ENCODE results near the gene NAA35.

The NAA35 gene

DNA sequence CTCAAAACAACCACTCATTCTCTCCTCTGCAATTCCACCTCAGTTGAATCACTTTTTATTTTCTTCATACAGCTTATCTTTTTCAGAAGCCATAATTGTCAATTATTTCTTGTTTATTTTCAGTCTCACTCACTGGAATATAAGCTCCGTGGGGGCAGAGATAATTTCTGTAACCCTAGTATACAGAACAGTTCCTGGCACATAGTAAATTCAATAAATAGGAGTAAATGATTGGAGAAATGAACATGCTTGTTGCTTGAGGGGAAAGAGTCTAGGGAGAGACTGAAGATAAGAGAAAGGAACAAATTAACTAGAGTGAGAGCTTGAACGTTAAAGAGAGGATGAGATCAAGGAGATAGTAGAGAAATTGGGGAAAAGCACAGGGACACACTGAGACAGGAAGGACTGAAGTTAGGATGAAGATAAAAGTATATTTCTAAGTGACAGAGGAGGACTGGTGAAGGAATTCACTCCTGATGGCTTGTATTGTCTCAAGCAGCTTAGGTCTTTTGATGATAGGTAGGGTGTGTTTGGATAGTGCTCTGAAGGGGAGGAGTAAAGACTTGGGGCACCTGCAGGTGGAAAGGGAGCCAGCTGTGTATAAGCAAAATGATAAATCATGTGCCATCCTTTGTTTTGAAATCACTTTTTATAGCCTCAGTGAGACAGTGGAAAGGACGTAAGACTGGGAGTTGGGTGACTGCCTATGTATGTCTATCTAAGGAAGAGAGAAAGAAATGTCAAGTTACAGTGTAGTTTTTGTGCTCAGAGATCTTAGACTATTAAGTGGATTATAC lies 2.2 kb downstream of the NAA35 start:
- DNase-seq (ENCODE audit: low spot score), result no peak
- in situ Hi-C loops (cut with MboI; ENCODE audit: low sequenced_read_pairs, unreplicated experiment), result no loop called here
- TF ChIP-seq, protein P1, sequence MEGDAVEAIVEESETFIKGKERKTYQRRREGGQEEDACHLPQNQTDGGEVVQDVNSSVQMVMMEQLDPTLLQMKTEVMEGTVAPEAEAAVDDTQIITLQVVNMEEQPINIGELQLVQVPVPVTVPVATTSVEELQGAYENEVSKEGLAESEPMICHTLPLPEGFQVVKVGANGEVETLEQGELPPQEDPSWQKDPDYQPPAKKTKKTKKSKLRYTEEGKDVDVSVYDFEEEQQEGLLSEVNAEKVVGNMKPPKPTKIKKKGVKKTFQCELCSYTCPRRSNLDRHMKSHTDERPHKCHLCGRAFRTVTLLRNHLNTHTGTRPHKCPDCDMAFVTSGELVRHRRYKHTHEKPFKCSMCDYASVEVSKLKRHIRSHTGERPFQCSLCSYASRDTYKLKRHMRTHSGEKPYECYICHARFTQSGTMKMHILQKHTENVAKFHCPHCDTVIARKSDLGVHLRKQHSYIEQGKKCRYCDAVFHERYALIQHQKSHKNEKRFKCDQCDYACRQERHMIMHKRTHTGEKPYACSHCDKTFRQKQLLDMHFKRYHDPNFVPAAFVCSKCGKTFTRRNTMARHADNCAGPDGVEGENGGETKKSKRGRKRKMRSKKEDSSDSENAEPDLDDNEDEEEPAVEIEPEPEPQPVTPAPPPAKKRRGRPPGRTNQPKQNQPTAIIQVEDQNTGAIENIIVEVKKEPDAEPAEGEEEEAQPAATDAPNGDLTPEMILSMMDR (IDR thresholded peaks at IDR 0.05; ENCODE audit: borderline replicate concordance, control extremely low read depth, extremely low read depth, insufficient read depth, missing control alignments), result no peak

DNA sequence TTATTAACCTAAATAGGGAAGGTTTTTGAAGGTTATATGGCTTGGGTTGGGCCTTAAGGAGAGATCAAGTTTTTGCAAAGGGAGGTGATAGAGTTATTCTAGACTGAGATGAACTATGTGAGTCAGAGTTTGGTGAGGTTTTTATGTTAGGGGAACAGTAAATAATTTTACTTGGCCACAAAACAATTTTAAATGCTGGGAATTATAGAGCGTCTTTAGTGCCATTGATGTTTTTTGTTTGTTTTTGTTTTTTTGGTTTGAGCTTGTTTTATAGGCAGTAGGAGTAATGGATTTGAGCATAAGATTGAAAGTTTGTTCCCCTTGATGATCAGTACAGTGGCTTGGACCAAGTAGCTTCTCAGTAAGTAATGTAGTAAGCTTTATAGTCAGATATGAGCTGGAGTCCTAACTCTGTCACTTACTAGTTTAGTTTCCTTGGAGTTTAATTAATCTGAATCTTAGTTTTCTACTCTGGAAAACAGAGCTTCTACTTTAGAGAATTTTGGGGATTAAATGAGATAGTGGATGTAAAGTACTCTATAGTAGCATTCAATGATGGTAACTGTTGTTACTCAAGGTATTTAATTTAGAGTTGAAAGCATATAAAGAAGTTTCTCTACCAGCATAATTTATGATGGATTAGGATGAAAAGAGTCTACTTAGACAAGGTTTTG lies 2.9 kb downstream of the NAA35 start:
- in situ Hi-C loops (cut with MboI; ENCODE audit: low sequenced_read_pairs, unreplicated experiment), result no loop called here
- no peak for DNase-seq (ENCODE audit: low spot score)
- TF ChIP-seq, protein P1 (IDR thresholded peaks at IDR 0.05; ENCODE audit: borderline replicate concordance, control extremely low read depth, extremely low read depth, insufficient read depth, missing control alignments), result no peak

DNA sequence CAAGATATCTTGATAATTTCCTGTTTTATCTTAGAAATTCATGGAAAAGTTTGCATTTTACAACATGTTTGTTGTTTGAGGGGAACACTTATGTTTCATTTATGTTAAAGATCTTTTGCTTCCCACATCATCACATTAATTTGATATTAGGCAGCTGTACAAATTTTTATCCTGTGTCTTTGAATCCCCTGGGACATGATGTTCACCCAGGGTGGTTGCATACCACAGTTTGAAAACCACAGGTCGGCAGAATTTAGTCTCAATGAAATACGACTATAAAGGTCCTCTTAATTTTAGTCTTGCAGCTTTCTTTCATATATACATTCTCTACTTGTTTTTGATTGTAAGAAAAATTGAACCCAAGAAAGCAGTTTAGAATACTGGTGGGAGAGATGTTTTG lies 3.7 kb downstream of the NAA35 start:
- TF ChIP-seq, protein P1 (IDR thresholded peaks at IDR 0.05; ENCODE audit: borderline replicate concordance, control extremely low read depth, extremely low read depth, insufficient read depth, missing control alignments), result no peak
- in situ Hi-C loops (cut with MboI; ENCODE audit: low sequenced_read_pairs, unreplicated experiment), result no loop called here
- DNase-seq (ENCODE audit: low spot score), result no peak

DNA sequence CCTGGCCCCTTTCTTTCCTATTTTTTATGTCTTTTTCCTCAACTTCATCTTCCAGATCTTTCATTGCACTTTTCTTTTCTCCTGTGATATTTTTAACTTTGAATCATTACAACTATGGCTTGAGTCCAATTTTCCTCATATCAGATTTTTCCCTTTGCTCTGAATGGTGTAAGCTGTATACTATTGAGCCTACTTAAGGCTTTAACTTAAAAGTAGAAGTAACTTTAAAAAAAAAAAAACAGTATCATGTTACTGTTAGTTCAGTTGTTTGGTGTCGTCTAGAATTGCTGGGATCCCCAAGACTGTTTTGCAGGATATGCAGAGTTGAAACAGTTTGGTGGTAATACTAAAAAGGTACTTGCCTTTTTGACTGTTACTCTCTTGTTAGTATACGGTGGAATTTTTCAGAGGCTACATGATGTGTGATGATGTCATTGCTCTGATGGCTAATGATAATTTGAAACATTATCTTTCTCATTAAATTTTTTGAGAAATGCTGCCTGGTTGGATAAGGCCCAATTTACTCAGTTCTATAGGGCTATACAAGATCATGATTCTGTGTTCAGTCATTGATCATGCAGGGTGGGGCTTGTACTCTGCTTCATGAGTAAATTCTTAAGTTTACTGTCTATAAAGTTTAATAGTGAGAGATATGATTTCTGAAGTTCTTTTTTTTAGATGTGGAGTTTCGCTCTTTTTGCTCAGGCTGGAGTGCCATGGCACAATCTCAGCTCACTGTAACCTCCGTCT lies 8.8 kb downstream of the NAA35 start:
- TF ChIP-seq, protein P1 (IDR thresholded peaks at IDR 0.05; ENCODE audit: borderline replicate concordance, control extremely low read depth, extremely low read depth, insufficient read depth, missing control alignments), result no peak
- in situ Hi-C loops (cut with MboI; ENCODE audit: low sequenced_read_pairs, unreplicated experiment), result no loop called here
- no peak for DNase-seq (ENCODE audit: low spot score)

DNA sequence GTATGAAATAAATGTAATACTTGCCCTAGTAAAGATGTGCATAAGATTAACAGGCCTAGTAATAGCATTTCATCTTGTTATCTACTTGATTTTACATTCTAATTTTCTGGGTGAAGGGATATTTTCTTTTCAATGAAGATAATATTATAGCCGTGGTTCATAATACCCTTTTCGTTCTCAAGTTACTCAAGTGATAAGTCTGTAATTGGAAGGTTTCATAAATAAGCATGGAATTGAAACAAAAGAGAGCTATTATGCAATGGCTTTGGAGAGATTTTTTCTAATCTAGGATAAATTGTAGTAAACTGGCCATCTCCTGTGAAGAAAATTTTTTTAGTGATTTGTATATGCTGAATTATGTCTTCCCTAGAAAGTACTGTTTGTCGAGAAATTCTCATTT lies 19.0 kb downstream of the NAA35 start:
- no peak for DNase-seq (ENCODE audit: low spot score)
- in situ Hi-C loops (cut with MboI; ENCODE audit: low sequenced_read_pairs, unreplicated experiment), result no loop called here
- TF ChIP-seq, protein P1 (IDR thresholded peaks at IDR 0.05; ENCODE audit: borderline replicate concordance, control extremely low read depth, extremely low read depth, insufficient read depth, missing control alignments), result no peak

DNA sequence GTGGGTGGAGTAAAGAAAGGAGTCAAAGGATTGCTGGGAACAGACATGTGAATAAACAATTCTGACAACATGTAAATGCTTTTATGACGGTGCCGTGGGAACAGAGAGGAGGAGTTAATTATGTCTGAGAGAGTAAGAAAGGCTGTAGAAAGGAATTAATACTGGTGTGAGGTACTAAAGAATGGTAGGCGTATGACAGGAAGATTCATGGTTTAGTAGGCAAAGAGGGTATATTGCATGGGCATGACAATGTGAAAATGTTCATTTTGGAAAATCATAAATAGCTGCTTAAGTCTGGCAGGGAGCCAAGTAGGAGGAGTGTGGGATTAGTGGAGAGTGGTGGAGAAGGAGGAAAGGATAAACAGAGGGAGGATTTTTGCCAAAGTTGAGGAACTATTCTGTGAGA lies 19.7 kb downstream of the NAA35 start:
- TF ChIP-seq, protein P1 (IDR thresholded peaks at IDR 0.05; ENCODE audit: borderline replicate concordance, control extremely low read depth, extremely low read depth, insufficient read depth, missing control alignments), result no peak
- DNase-seq (ENCODE audit: low spot score), result no peak
- in situ Hi-C loops (cut with MboI; ENCODE audit: low sequenced_read_pairs, unreplicated experiment), result no loop called here
